SK-N-MC (cell line): ENCODE results near the gene KIF1A.

Source experiments
- DNase-seq: peaks from one replicate; pipeline ENCODE4 v3.0.0-alpha.2; 2011; ENCODE audit warnings: low read depth, low spot score
- H3K27ac ChIP-seq: fragments of 200-600 bp; sonication (generic); 2 replicates; pipeline ENCODE4 v1.5.1; 2016; ENCODE audit warnings: mixed run types
- H3K36me3 ChIP-seq: fragments of 200-600 bp; sonication (generic); 2 replicates; pipeline ENCODE4 v1.6.1; 2017; ENCODE audit warnings: antibody characterized with exemption, low read length, mixed read lengths; ENCODE audit not compliant: insufficient read depth
- H3K4me3 ChIP-seq: fragments of 200-600 bp; sonication (generic); 2 replicates; pipeline ENCODE4 v1.5.1; 2016
- H3K9ac ChIP-seq: fragments of 200-600 bp; sonication (generic); 2 replicates; pipeline ENCODE4 v1.8.0; 2017; ENCODE audit warnings: mixed run types, mixed read lengths; ENCODE audit not compliant: insufficient read length
- H3K9me3 ChIP-seq: fragments of 200-600 bp; sonication (generic); 2 replicates; pipeline ENCODE4 v1.6.1; 2017; ENCODE audit warnings: low read depth, mild to moderate bottlenecking, antibody characterized with exemption, low read length, moderate library complexity, mixed read lengths
- EZH2 ChIP-seq: fragments of 200-600 bp; sonication (generic); IDR thresholded peaks from one replicate; pipeline ENCODE4 v1.6.1; 2017; ENCODE audit warnings: antibody characterized with exemption
- FOXP2 ChIP-seq: optimal IDR thresholded peaks from 2 replicates; pipeline ENCODE3; 2011; ENCODE audit warnings: mild to moderate bottlenecking, moderate library complexity; ENCODE audit not compliant: insufficient read depth; ENCODE audit errors: extremely low read length, control extremely low read depth
- POLR2AphosphoS5 ChIP-seq: IDR thresholded peaks from 2 replicates; pipeline ENCODE4 v1.6.1; 2012; ENCODE audit warnings: mild to moderate bottlenecking, low read depth, low read length, borderline replicate concordance

The KIF1A gene

DNA sequence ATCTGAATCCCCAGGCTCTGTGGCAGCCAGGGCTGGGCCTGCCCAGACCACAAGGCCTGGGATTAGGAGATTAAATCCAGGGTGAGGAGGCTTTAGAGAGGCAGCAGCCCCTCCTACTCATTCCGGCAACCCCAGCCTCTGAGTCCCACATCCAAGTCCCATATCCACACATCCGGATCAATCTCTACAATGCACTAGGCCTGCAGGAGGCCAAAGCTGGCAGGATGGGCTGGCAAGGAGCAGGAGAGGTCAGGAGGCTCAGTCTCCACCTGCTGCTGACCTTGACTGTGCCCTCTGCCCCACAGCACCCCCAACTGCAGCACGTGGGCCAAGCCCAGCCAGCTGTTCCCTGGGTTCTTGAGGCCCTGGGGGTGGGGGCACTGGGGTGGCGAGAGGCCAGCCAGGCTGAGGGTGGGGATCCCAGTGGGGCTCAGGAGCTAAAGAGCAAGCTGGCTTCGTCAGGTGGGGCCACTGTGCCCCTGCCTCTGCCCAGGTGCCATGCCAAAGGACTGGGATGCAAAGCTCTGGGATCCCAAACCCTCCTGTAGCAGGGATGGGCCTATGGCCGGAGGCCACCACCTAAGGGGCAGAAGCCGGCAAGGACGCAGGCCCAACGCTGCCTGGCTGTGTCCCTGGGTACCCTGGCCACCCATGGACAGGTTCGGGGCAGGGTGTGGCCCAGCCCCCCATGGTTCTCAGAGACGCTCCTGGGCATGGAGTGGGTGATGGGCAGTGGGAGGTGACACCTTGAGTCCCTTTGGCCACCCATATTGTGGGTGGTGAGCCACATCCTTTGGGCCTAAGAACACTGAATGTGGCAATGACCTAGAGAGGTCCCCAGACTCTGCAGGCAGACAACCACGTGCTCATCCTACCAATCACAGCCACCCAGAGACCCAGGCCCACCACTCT, 3.2 kb downstream of the KIF1A start:
- no peak overlapping the region for H3K9ac ChIP-seq
- no peaks in the 10 kb centered on the region for H3K36me3 ChIP-seq
- DNase-seq = no peak
- no peak overlapping the region for H3K27ac ChIP-seq
- TF ChIP-seq EZH2 = no peak
- TF ChIP-seq POLR2AphosphoS5 = no peak
- TF ChIP-seq FOXP2 = no peak
- no peak overlapping the region for H3K4me3 ChIP-seq
- H3K9me3 ChIP-seq = no peaks in the 10 kb centered on the region

DNA sequence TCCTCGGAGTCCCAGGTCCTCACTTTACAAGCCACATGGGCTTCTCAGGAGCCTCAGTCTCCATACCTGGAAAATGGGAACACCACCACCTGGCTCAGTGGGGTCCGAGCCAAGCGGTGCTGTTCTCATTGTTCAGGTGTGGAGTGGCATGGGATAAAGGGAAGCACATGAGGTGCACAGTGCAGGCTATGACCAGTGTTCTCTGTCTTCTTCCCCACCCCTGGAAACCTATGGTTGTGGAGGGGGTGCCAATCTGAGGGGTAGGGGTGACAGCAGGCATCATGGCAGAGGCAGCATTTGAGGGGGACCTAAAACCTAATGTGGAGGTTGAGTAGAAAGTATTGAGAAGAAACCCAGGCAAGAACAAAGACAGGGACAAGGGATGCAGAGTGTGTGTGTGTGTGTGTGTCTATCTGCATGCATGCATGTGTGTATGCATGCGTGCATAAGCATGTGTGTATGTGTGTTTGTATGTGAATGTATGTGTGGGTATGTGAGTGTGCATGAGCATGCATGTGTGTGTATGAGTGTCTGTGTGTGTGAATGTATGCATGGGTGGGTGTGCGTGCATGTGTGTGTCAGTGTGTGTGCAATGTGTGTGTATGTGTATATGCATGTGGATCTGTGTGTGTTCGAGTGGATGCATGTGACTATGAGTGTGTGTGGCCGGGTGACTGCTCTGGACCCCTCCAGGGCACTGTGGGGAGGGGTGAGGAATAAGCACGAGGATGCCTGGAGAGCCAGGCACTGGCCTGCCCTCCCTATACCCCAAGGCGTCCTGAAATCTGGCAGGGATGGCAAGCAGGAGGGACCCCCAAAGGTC, 4.0 kb downstream of the KIF1A start:
- no peak for DNase-seq
- H3K36me3 ChIP-seq = no peaks in the 10 kb centered on the region

DNA sequence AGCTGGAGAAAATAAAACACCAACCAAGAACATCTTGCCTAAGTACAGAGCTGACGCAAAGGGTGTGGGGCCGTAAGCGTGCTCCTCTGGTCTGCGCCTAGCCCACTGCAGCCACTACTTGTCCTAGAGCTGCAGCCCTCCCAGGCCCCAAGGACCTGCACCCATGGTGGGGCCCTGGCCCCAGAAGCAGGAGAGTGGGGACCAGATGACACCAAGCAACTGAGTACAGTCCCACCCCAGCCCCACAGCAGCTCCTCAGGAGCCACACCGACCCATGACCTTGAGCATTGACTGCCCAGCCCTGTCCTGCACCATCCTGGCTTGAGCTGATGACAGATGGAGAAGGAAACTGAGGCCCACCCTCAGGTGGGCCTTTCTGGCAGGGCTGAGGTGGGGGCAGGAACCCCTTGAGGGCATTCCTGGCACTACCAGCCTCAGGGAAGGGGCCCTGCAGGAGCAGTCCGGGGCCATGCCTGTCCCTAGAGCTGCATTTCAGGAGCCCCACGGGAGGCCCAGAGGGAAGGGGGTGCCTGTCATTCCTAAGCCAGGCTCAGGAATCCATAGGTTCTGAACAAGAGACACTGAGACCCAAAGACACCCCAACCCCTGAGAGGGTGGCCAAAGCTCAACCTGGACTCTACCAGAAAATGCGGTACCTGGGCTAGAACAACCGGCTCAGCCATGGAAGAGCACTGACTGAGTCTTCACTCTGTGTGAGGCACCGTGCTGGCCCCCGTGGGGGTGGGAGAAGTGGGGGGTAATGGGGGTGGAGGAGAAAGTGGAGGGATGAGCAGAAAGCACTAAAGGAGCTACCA, 4.9 kb downstream of the KIF1A start:
- Histone ChIP-seq H3K9me3 (no peaks in the 10 kb centered on the region), H3K9ac (no peak overlapping the region), H3K4me3 (no peak overlapping the region), H3K27ac (no peak overlapping the region), H3K36me3 (no peaks in the 10 kb centered on the region)
- DNase-seq = no peak
- TF ChIP-seq POLR2AphosphoS5 = no peak
- no peak for TF ChIP-seq FOXP2
- no peak for TF ChIP-seq EZH2

More for the DNA sequence above, 4.0 kb downstream of the KIF1A start:
- TF ChIP-seq POLR2AphosphoS5 (no peak), FOXP2 (no peak), EZH2 (no peak)
- H3K9ac ChIP-seq = no peak overlapping the region
- no peaks in the 10 kb centered on the region for H3K9me3 ChIP-seq
- H3K4me3 ChIP-seq = no peak overlapping the region
- H3K27ac ChIP-seq = no peak overlapping the region

- no peaks in the 10 kb centered on the region for H3K36me3 ChIP-seq
- no peak overlapping the region for H3K9ac ChIP-seq
- no peak for DNase-seq
- no peak for TF ChIP-seq EZH2
- no peak for TF ChIP-seq POLR2AphosphoS5
- TF ChIP-seq FOXP2 = no peak
- no peak overlapping the region for H3K27ac ChIP-seq
- no peak overlapping the region for H3K4me3 ChIP-seq
- H3K9me3 ChIP-seq = no peaks in the 10 kb centered on the region
Measured at GRCh38 chr2:240814280-240814679, 5.7 kb downstream of the KIF1A start.

DNA sequence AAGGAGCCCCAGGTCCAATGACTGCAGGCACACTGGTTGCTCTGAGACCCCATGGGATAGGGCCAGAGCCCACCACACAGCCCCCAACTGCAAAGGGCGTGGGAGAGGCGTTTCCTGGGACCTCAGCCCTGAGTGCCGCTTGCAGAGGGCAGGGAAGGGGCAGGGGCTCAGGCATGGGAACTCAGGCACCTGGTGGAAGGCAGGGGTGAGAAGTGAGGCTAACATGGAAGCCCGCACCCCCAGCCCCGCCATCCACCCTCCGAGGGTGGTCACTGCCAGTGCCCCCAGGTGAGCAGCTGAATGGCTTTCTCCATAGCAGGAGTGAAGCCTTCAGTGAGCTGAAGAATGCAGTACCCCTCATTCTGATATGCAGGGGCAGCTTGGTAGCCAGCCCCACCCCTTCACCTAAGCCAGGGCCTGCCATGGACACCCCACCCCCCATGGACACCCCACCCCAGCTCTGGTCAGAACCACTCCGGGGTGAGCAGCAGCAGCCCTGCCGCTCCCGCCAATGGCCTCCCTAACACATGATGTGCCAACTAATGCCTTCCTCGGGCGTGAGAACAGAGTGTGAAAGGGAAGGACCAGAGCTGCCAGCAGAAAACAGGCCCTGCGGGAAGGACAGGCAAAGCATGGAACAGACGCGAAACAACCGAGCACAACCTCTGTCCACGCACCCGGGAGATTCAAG, 6.6 kb downstream of the KIF1A start:
- DNase-seq = no peak
- H3K27ac ChIP-seq = no peak overlapping the region
- TF ChIP-seq FOXP2 = no peak
- TF ChIP-seq EZH2 = no peak
- no peak for TF ChIP-seq POLR2AphosphoS5
- no peaks in the 10 kb centered on the region for H3K36me3 ChIP-seq
- H3K9ac ChIP-seq = no peak overlapping the region
- no peaks in the 10 kb centered on the region for H3K9me3 ChIP-seq
- no peak overlapping the region for H3K4me3 ChIP-seq

DNA sequence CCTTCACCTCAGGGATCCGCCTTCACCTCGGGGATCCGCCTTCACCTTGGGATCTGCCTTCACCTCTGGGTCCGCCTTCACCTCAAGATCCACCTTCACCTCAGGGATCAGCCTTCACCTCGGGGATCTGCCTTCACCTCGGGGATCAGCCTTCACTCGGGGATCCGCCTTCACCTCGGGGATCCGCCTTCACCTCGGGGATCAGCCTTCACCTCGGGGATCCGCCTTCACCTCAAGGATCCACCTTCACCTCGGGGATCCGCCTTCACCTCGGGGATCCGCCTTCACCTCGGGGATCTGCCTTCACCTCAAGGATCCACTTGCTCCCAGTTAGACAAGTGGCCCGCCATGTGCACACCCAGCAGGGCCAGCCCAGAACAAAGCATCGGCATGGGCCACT, 7.3 kb downstream of the KIF1A start:
- TF ChIP-seq POLR2AphosphoS5 (no peak), EZH2 (no peak), FOXP2 (no peak)
- Histone ChIP-seq H3K9me3 (no peaks in the 10 kb centered on the region), H3K9ac (no peak overlapping the region), H3K4me3 (no peak overlapping the region), H3K27ac (no peak overlapping the region), H3K36me3 (no peaks in the 10 kb centered on the region)
- no peak for DNase-seq

DNA sequence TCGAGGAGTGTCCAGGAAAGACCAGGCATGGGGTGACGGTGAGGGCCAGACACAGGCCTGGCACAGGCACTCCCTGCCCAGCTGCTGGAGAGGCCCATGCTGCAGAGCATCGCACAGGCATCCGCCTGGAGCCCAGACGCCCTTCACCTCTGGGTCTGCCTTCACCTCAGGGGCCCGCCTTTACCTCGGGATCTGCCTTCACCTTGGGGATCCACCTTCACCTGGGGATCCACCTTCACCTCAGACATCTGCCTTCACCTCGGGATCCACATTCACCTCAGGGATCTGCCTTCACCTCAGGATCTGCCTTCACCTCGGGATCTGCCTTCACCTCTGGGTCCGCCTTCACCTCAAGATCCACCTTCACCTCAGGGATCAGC, 7.7 kb downstream of the KIF1A start:
- DNase-seq = no peak
- no peak for TF ChIP-seq FOXP2
- no peak for TF ChIP-seq EZH2
- TF ChIP-seq POLR2AphosphoS5 = no peak
- no peak overlapping the region for H3K4me3 ChIP-seq
- no peaks in the 10 kb centered on the region for H3K36me3 ChIP-seq
- no peak overlapping the region for H3K9ac ChIP-seq
- H3K27ac ChIP-seq = no peak overlapping the region
- H3K9me3 ChIP-seq = no peaks in the 10 kb centered on the region
